NCI-H510A (cell line): ENCODE measurements around the gene DMD.
A peak's percentile ranks its signal among the peaks of the same experiment; 100 is the strongest.

Experiments
- DNase-seq: peaks from one replicate; lab custom pipeline; 2025; lab: John Stamatoyannopoulos, UW

The DMD gene

GRCh38 chrX:31521941-31522340 lies 1689.4 kb downstream of the DMD start:
- no peak for DNase-seq

- DNase-seq, result no peak
These were observed 1694.8 kb downstream of the DMD start for GRCh38 chrX:31516527-31516926.

- DNase-seq, result no peak
These were observed 1703.0 kb downstream of the DMD start for GRCh38 chrX:31508338-31508737.

- DNase-seq, result no peak
These were observed 1704.4 kb downstream of the DMD start for GRCh38 chrX:31506928-31507327.

GRCh38 chrX:31506360-31506759 lies 1705.0 kb downstream of the DMD start:
- DNase-seq, result no peak

- no peak for DNase-seq
These were observed 1710.4 kb downstream of the DMD start for GRCh38 chrX:31500921-31501320.

- DNase-seq, result no peak
These were observed 1712.2 kb downstream of the DMD start for GRCh38 chrX:31499109-31499508.

GRCh38 chrX:31497086-31497485 lies 1714.3 kb downstream of the DMD start:
- no peak for DNase-seq

GRCh38 chrX:31487951-31488350 lies 1723.4 kb downstream of the DMD start:
- no peak for DNase-seq

GRCh38 chrX:31483336-31483735 lies 1728.0 kb downstream of the DMD start:
- no peak for DNase-seq

GRCh38 chrX:31480696-31481095 lies 1730.7 kb downstream of the DMD start:
- DNase-seq, result no peak

GRCh38 chrX:31471229-31471628 lies 1740.1 kb downstream of the DMD start:
- no peak for DNase-seq

GRCh38 chrX:31470753-31471152 lies 1740.6 kb downstream of the DMD start:
- peak; percentile 7 for DNase-seq

- no peak for DNase-seq
These were observed 1746.9 kb downstream of the DMD start for GRCh38 chrX:31464306-31464915.

GRCh38 chrX:31461266-31461665 lies 1750.1 kb downstream of the DMD start:
- DNase-seq, result no peak

GRCh38 chrX:31459361-31459760 lies 1752.0 kb downstream of the DMD start:
- DNase-seq, result no peak

GRCh38 chrX:31449965-31450364 lies 1761.4 kb downstream of the DMD start:
- DNase-seq, result no peak

GRCh38 chrX:31449081-31449480 lies 1762.3 kb downstream of the DMD start:
- DNase-seq, result no peak

- no peak for DNase-seq
These were observed 1765.8 kb downstream of the DMD start for GRCh38 chrX:31445542-31445941.

GRCh38 chrX:31443654-31444053 lies 1767.7 kb downstream of the DMD start:
- DNase-seq, result no peak

GRCh38 chrX:31440546-31440945 lies 1770.8 kb downstream of the DMD start:
- no peak for DNase-seq

- DNase-seq, result no peak
These were observed 1774.9 kb downstream of the DMD start for GRCh38 chrX:31436424-31436823.

- no peak for DNase-seq
These were observed 1775.8 kb downstream of the DMD start for GRCh38 chrX:31435592-31435991.

GRCh38 chrX:31433856-31434255 lies 1777.5 kb downstream of the DMD start:
- no peak for DNase-seq

- no peak for DNase-seq
These were observed 1781.4 kb downstream of the DMD start for GRCh38 chrX:31429915-31430314.
